ENCODE results near the gene HLCS.
A peak's percentile ranks its signal among the peaks of the same experiment; 100 is the strongest.

Gene HLCS

GRCh38 chr21:36981049-36981391 lies 14.6 kb upstream of the HLCS start:
- DNase-seq (ENCODE audit: low read depth in 2 of 2), result no peak
- TF ChIP-seq CTCF (IDR thresholded peaks at IDR 0.05; ENCODE audit: low read depth, low read length), result no peak
- peak overlapping the region in 1 of 2 donors; percentile 54 for H3K4me3 ChIP-seq (replicated peaks in 1 of 2; ENCODE audit: low read depth in 2 of 2, low read length in 2 of 2)

GRCh38 chr21:36980280-36981048 lies 14.0 kb upstream of the HLCS start:
- peak; percentile 33 to 45 for DNase-seq (ENCODE audit: low read depth in 2 of 2)
- TF ChIP-seq CTCF (IDR thresholded peaks at IDR 0.05; ENCODE audit: low read depth, low read length), result no peak
- H3K4me3 ChIP-seq (replicated peaks in 1 of 2; ENCODE audit: low read depth in 2 of 2, low read length in 2 of 2), result peak overlapping the region; percentile 37 to 54

- peak; percentile 86 to 87 for DNase-seq (ENCODE audit: low read depth in 2 of 2)
- peak; percentile 71 for TF ChIP-seq CTCF (IDR thresholded peaks at IDR 0.05; ENCODE audit: low read depth, low read length)
- peak overlapping the region in 1 of 2 donors; percentile 11 for H3K4me3 ChIP-seq (replicated peaks in 1 of 2; ENCODE audit: low read depth in 2 of 2, low read length in 2 of 2)
These were observed 10.6 kb upstream of the HLCS start for GRCh38 chr21:36976882-36977651.

GRCh38 chr21:36976228-36976861 lies 9.9 kb upstream of the HLCS start:
- no peak for TF ChIP-seq CTCF (IDR thresholded peaks at IDR 0.05; ENCODE audit: low read depth, low read length)
- no peak overlapping the region for H3K4me3 ChIP-seq (replicated peaks in 1 of 2; ENCODE audit: low read depth in 2 of 2, low read length in 2 of 2)
- no peak for DNase-seq (ENCODE audit: low read depth in 2 of 2)

- H3K4me3 ChIP-seq (replicated peaks in 1 of 2; ENCODE audit: low read depth in 2 of 2, low read length in 2 of 2), result no peak overlapping the region
- no peak for DNase-seq (ENCODE audit: low read depth in 2 of 2)
- no peak for TF ChIP-seq CTCF (IDR thresholded peaks at IDR 0.05; ENCODE audit: low read depth, low read length)
These were observed 8.4 kb upstream of the HLCS start for GRCh38 chr21:36974851-36975192.

GRCh38 chr21:36973986-36974850 lies 7.7 kb upstream of the HLCS start:
- DNase-seq (ENCODE audit: low read depth in 2 of 2), result no peak
- H3K4me3 ChIP-seq (replicated peaks in 1 of 2; ENCODE audit: low read depth in 2 of 2, low read length in 2 of 2), result no peak overlapping the region
- TF ChIP-seq CTCF (IDR thresholded peaks at IDR 0.05; ENCODE audit: low read depth, low read length), result no peak

Data from cardiac fibroblast (primary cell).